HG03196 (cell line): ENCODE measurements around the gene MOB3A.
"Not testable (repeated sequence)": the region's sequence is repeated elsewhere in the genome, so short reads cannot be mapped to it uniquely, and the experiment has no call there.

ENCODE experiments used
- ATAC-seq: cut with Tn5 transposase; IDR thresholded peaks from one replicate; pipeline ENCODE4 v1.9.1; 2021; ENCODE audit not compliant: unreplicated experiment

The MOB3A gene

GRCh38 chr19:2035590-2035991, 60.5 kb downstream of the MOB3A start:
- ATAC-seq, result no peak

GRCh38 chr19:2034729-2035589, 61.2 kb downstream of the MOB3A start:
- ATAC-seq, result no peak

GRCh38 chr19:2034253-2034652, 61.9 kb downstream of the MOB3A start:
- not testable (repeated sequence) for ATAC-seq

- ATAC-seq, result no peak
Measured at GRCh38 chr19:2033825-2034159, 62.3 kb downstream of the MOB3A start.

- ATAC-seq, result no peak
Measured at GRCh38 chr19:2033115-2033824, 62.9 kb downstream of the MOB3A start.

- no peak for ATAC-seq
Measured at GRCh38 chr19:2032296-2032941, 63.7 kb downstream of the MOB3A start.

GRCh38 chr19:2027361-2027760, 68.8 kb downstream of the MOB3A start:
- ATAC-seq, result no peak

- no peak for ATAC-seq
Measured at GRCh38 chr19:2026770-2027169, 69.4 kb downstream of the MOB3A start.

GRCh38 chr19:2022289-2022688, 73.8 kb downstream of the MOB3A start:
- ATAC-seq, result no peak

GRCh38 chr19:2021453-2022140, 74.5 kb downstream of the MOB3A start:
- no peak for ATAC-seq
